IMR-90 (cell line): ENCODE data around the gene ESYT1. TPM values are rescaled to one million over a fixed set of nuclear protein-coding genes. Genes with fewer than 3 reads are reported as not detected.

ENCODE experiments used
- ATAC-seq: fragments of 200-7000 bp; cut with Tn5 transposase; 2 replicates; pipeline ENCODE4 v1.9.1; 2020; ENCODE audit warnings: low read depth, mild to moderate bottlenecking, moderate library complexity
- BruUV-seq: library from RNA; stranded (reverse); fragments of 400-500 nt; replicated peaks from 2 replicates; lab custom pipeline; 2021; lab: Mats Ljungman, UMichigan
- CTCF ChIA-PET: fragments of 300-600 bp; formaldehyde crosslinking; extraction: SDS; loops from one replicate; lab custom pipeline; 2021; ENCODE audit warnings: antibody characterized with exemption; lab: Yijun Ruan, JAX
- POLR2A ChIA-PET: fragments of 300-600 bp; sonication (Branson Sonifier 250); formaldehyde crosslinking; loops from one replicate; lab custom pipeline; 2022; ENCODE audit warnings: antibody characterized with exemption; ENCODE audit not compliant: unreplicated experiment; lab: Charles Lee
- DNase-seq: peaks from one replicate; pipeline ENCODE4 v3.0.0; 2013
- H2AFZ ChIP-seq: replicated peaks from 2 replicates; pipeline ENCODE3; 2013; ENCODE audit warnings: low read length, mild to moderate bottlenecking; ENCODE audit not compliant: poor library complexity
- H2AK5ac ChIP-seq: 2 replicates; pipeline ENCODE4 v1.6.1; 2013; ENCODE audit warnings: low read depth, low read length, inconsistent platforms
- H2AK9ac ChIP-seq: replicated peaks from 2 replicates; pipeline ENCODE3; 2013; ENCODE audit warnings: mild to moderate bottlenecking, low read depth, low read length, moderate library complexity; ENCODE audit not compliant: poor library complexity
- H2BK120ac ChIP-seq: 2 replicates; pipeline ENCODE4 v1.6.1; 2013; ENCODE audit warnings: low read depth, low read length, inconsistent platforms
- H2BK15ac ChIP-seq: 3 replicates; pipeline ENCODE4 v1.6.1; 2013; ENCODE audit warnings: low read depth, low read length, inconsistent platforms
- H2BK20ac ChIP-seq: 2 replicates; pipeline ENCODE4 v1.6.1; 2013; ENCODE audit warnings: low read depth, mild to moderate bottlenecking, inconsistent platforms, low read length, moderate library complexity
- H2BK5ac ChIP-seq: 2 replicates; pipeline ENCODE4 v1.6.1; 2013; ENCODE audit warnings: mild to moderate bottlenecking, low read depth, low read length, inconsistent platforms; ENCODE audit not compliant: poor library complexity, severe bottlenecking
- H3K14ac ChIP-seq: replicated peaks from 2 replicates; pipeline ENCODE4 v1.6.1; 2013; ENCODE audit warnings: low read depth, low read length, inconsistent platforms
- H3K18ac ChIP-seq: 2 replicates; pipeline ENCODE4 v1.6.1; 2013; ENCODE audit warnings: low read depth, low read length, control low read depth
- H3K23ac ChIP-seq: 2 replicates; pipeline ENCODE4 v1.6.1; 2013; ENCODE audit warnings: low read depth, low read length, inconsistent platforms
- H3K27ac ChIP-seq: 2 replicates; pipeline ENCODE4 v1.5.1; 2013; ENCODE audit warnings: mild to moderate bottlenecking, control low read depth, low read length; ENCODE audit not compliant: insufficient read depth
- H3K27me3 ChIP-seq: 2 replicates; pipeline ENCODE4 v1.6.1; 2013; ENCODE audit warnings: low read length; ENCODE audit not compliant: control insufficient read depth, insufficient read depth
- H3K36me3 ChIP-seq: 2 replicates; pipeline ENCODE4 v1.6.1; 2013; ENCODE audit warnings: low read length, mixed read lengths; ENCODE audit not compliant: control insufficient read depth, insufficient read depth
- H3K4ac ChIP-seq: 2 replicates; pipeline ENCODE4 v1.6.1; 2013; ENCODE audit warnings: low read depth, low read length, inconsistent platforms
- H3K4me1 ChIP-seq: 2 replicates; pipeline ENCODE4 v1.6.1; 2013; ENCODE audit warnings: low read length, mixed read lengths; ENCODE audit not compliant: control insufficient read depth, insufficient read depth
- H3K4me2 ChIP-seq: 2 replicates; pipeline ENCODE4 v1.6.1; 2013; ENCODE audit warnings: low read depth, mild to moderate bottlenecking, control low read depth, low read length, moderate library complexity
- H3K4me3 ChIP-seq: 2 replicates; pipeline ENCODE4 v1.5.1; 2013; ENCODE audit warnings: low read depth, mild to moderate bottlenecking, control low read depth, low read length, moderate library complexity; ENCODE audit not compliant: insufficient read depth
- H3K56ac ChIP-seq: 2 replicates; pipeline ENCODE4 v1.6.1; 2013; ENCODE audit warnings: low read length, inconsistent platforms; ENCODE audit not compliant: insufficient read depth; ENCODE audit errors: extremely low read depth
- H3K79me1 ChIP-seq, 2 experiments: 2 replicates each; pipeline ENCODE4 v1.6.1; 2013; ENCODE audit warnings: low read length in 2 of 2, inconsistent platforms in 1 of 2, low read depth in 1 of 2
- H3K9ac ChIP-seq: 2 replicates; pipeline ENCODE4 v1.6.1; 2013; ENCODE audit warnings: low read depth, low read length, control low read depth
- H3K9me1 ChIP-seq: 2 replicates; pipeline ENCODE4 v1.6.1; 2013; ENCODE audit warnings: low read length, inconsistent platforms; ENCODE audit not compliant: insufficient read depth
- H3K9me3 ChIP-seq: 2 replicates; pipeline ENCODE4 v1.6.1; 2013; ENCODE audit warnings: low read length; ENCODE audit not compliant: control insufficient read depth, insufficient read depth
- H4K20me1 ChIP-seq: 2 replicates; pipeline ENCODE4 v1.6.1; 2013; ENCODE audit warnings: low read length, inconsistent platforms; ENCODE audit not compliant: insufficient read depth
- H4K5ac ChIP-seq: 2 replicates; pipeline ENCODE4 v1.6.1; 2013; ENCODE audit warnings: mild to moderate bottlenecking, low read depth, low read length, control low read depth
- H4K8ac ChIP-seq, 2 experiments: 2 replicates each; pipeline ENCODE4 v1.6.1; 2013; ENCODE audit warnings: low read depth in 2 of 2, low read length in 2 of 2, control low read depth in 1 of 2, inconsistent platforms in 1 of 2
- H4K91ac ChIP-seq: 2 replicates; pipeline ENCODE4 v1.6.1; 2013; ENCODE audit warnings: low read depth, low read length, inconsistent platforms; ENCODE audit not compliant: insufficient read depth
- BHLHE40 ChIP-seq: fragments of 150-350 bp; IDR thresholded peaks from 2 replicates; pipeline ENCODE4 v1.6.1; 2016; ENCODE audit warnings: mild to moderate bottlenecking, low read depth, low read length
- CEBPB ChIP-seq: IDR thresholded peaks from 2 replicates; pipeline ENCODE4 v1.6.1; 2012; ENCODE audit warnings: low read depth, low read length, improper control_type of control experiment
- CHD1 ChIP-seq: IDR thresholded peaks from 2 replicates; pipeline ENCODE4 v1.6.1; 2012; ENCODE audit warnings: low read depth, low read length, improper control_type of control experiment
- CTCF ChIP-seq: conservative IDR thresholded peaks from 2 replicates; pipeline ENCODE4 v1.5.1; 2012; ENCODE audit warnings: mild to moderate bottlenecking, low read depth, low read length, improper control_type of control experiment
- ELK1 ChIP-seq: fragments of 150-350 bp; IDR thresholded peaks from 2 replicates; pipeline ENCODE4 v1.6.1; 2016; ENCODE audit warnings: low read depth, mild to moderate bottlenecking, low read length, moderate library complexity, borderline replicate concordance
- FOS ChIP-seq: fragments of 150-350 bp; IDR thresholded peaks from 2 replicates; pipeline ENCODE4 v1.6.1; 2016; ENCODE audit warnings: low read depth, low read length
- MAFK ChIP-seq: IDR thresholded peaks from 2 replicates; pipeline ENCODE4 v1.6.1; 2012; ENCODE audit warnings: low read depth, low read length, improper control_type of control experiment
- MAZ ChIP-seq: IDR thresholded peaks from 2 replicates; pipeline ENCODE4 v1.6.1; 2012; ENCODE audit warnings: low read depth, mild to moderate bottlenecking, low read length, improper control_type of control experiment, moderate library complexity, borderline replicate concordance
- MXI1 ChIP-seq: IDR thresholded peaks from 2 replicates; pipeline ENCODE4 v1.6.1; 2012; ENCODE audit warnings: low read depth, mild to moderate bottlenecking, low read length, moderate library complexity, borderline replicate concordance
- NFE2L2 ChIP-seq: fragments of 150-350 bp; IDR thresholded peaks from 2 replicates; pipeline ENCODE4 v1.6.1; 2016; ENCODE audit warnings: low read depth, mild to moderate bottlenecking, low read length
- POLR2A ChIP-seq: IDR thresholded peaks from 2 replicates; pipeline ENCODE4 v1.6.1; 2012; ENCODE audit warnings: mild to moderate bottlenecking, low read depth, low read length
- RAD21 ChIP-seq: IDR thresholded peaks from 2 replicates; pipeline ENCODE4 v1.6.1; 2012; ENCODE audit warnings: low read length, improper control_type of control experiment
- RCOR1 ChIP-seq: IDR thresholded peaks from 2 replicates; pipeline ENCODE4 v1.6.1; 2012; ENCODE audit warnings: mild to moderate bottlenecking, low read length, improper control_type of control experiment; ENCODE audit not compliant: insufficient replicate concordance
- RFX5 ChIP-seq: IDR thresholded peaks from 2 replicates; pipeline ENCODE4 v1.8.0; 2012; ENCODE audit warnings: low read depth, mild to moderate bottlenecking, low read length, moderate library complexity
- SMC3 ChIP-seq: fragments of 150-350 bp; IDR thresholded peaks from 2 replicates; pipeline ENCODE4 v1.6.1; 2016; ENCODE audit warnings: low read depth, mild to moderate bottlenecking, antibody characterized with exemption, low read length, moderate library complexity
- USF2 ChIP-seq: fragments of 150-350 bp; IDR thresholded peaks from 2 replicates; pipeline ENCODE4 v1.6.1; 2017; ENCODE audit warnings: mild to moderate bottlenecking, antibody characterized with exemption, low read length, low read depth
- WGBS, 2 experiments: methylation state at CpG; one replicate each; pipeline versions ENCODE4 v1.1.5 to v1.1.7; 2013; ENCODE audit warnings: missing lambda C conversion rate in 2 of 2; ENCODE audit not compliant: insufficient read length in 1 of 2; ENCODE audit errors: extremely low coverage in 2 of 2; 5-methylcytosine and 5-hydroxymethylcytosine counted together
- dilution Hi-C: fragments of 300-500 bp; cut with HindIII; formaldehyde crosslinking; loops from one replicate; pipeline ENCODE4 v1.14.3; 2018; ENCODE audit warnings: low sequenced_read_pairs; ENCODE audit not compliant: unreplicated experiment
- in situ Hi-C: fragments of 300-500 bp; cut with MboI; formaldehyde crosslinking; loops from 3 replicates; pipeline ENCODE4 v1.14.3; 2019; ENCODE audit warnings: low sequenced_read_pairs, inconsistent platforms, mixed read lengths
- intact Hi-C: fragments of 100-400 bp; cut with micrococcal nuclease; formaldehyde crosslinking; loops from 2 replicates; pipeline ENCODE4 v1.10.0; 2022
- polyA plus RNA-seq, 3 experiments: library from polyadenylated mRNA; depleted of rRNA; stranded (reverse); fragments of >200 nt; gene quantifications; 2 replicates each; pipeline ENCODE4 v1.2.3, GENCODE V29; 2012; ENCODE audit warnings: low replicate concordance in 1 of 3
- total RNA-seq: library from RNA; depleted of rRNA; stranded (reverse); fragments of >200 nt; gene quantifications from 2 replicates; pipeline ENCODE4 v1.2.3, GENCODE V29; 2012

The ESYT1 gene
- total and polyA plus RNA-seq, 2 of the 4 experiments (the other 2 are of a cell fraction) = 150 to 153 TPM

- Histone ChIP-seq H3K23ac (no peak overlapping the region), H4K8ac (no peak overlapping the region), H2BK20ac (no peak overlapping the region), H4K5ac (no peak overlapping the region), H2BK5ac (no peak overlapping the region), H2BK15ac (no peak overlapping the region), H4K91ac (no peak overlapping the region), H3K4ac (no peak overlapping the region), H3K27ac (no peak overlapping the region), H3K56ac (no peak overlapping the region), H3K14ac (no peak overlapping the region), H3K27me3 (no peaks in the 10 kb centered on the region), H2AFZ (no peak overlapping the region), H2BK120ac (no peak overlapping the region), H3K4me3 (no peak overlapping the region), H3K9ac (no peak overlapping the region), H3K18ac (no peak overlapping the region), H3K4me2 (no peak overlapping the region), H3K79me1 (peaks cover 22 to 55% of the 10 kb centered on the region in 2 experiments), H3K4me1 (peaks cover 13% of the 10 kb centered on the region), H3K9me3 (no peaks in the 10 kb centered on the region), H4K20me1 (peaks cover 10% of the 10 kb centered on the region), H3K9me1 (peaks cover 14% of the 10 kb centered on the region), H2AK5ac (no peak overlapping the region), H2AK9ac (peak overlapping the region; percentile 68), H3K36me3 (peaks cover 8% of the 10 kb centered on the region)
- BruUV-seq = no TSS peak
- POLR2A ChIA-PET = no interaction called here
- dilution Hi-C loops = no loop called here
- intact Hi-C loops = no loop called here
- TF ChIP-seq MAZ (no peak), RFX5 (no peak), FOS (no peak), MXI1 (no peak), CHD1 (no peak), MAFK (no peak), ELK1 (no peak), RCOR1 (no peak), RAD21 (no peak), BHLHE40 (no peak), POLR2A (no peak), CEBPB (no peak), SMC3 (no peak), CTCF (no peak), USF2 (no peak), NFE2L2 (no peak)
- in situ Hi-C loops = no loop called here
- DNase-seq (no peak), ATAC-seq (no peak)
- no CpG with 5 or more reads among the region's 1 CpG for WGBS, 2 experiments
- CTCF ChIA-PET = interaction anchor here (0.8 kb wide), 1 partner anchor 36 kb away, joined by 3 read pairs; the partner anchor contains the start of gene ZC3H10
These were observed 26.2 kb downstream of the ESYT1 start for GRCh38 chr12:56154246-56154771.
